SJSA1 (cell line): Measurements from ENCODE around the gene TMEM218. TPM values are rescaled to one million over a fixed set of nuclear protein-coding genes. Genes with fewer than 3 reads are reported as not detected.
"Not testable (repeated sequence)": the region's sequence is repeated elsewhere in the genome, so short reads cannot be mapped to it uniquely, and the experiment has no call there.

ENCODE experiments used
- DNase-seq, 2 experiments: peaks; one replicate each; pipeline ENCODE4 v3.0.0-alpha.2; 2015 to 2020; ENCODE audit warnings: low spot score in 2 of 2, low read depth in 1 of 2
- H3K27ac ChIP-seq: fragments of 250-450 bp; sonication (Bioruptor Pico); 2 replicates; pipeline ENCODE4 v1.5.1; 2020; ENCODE audit warnings: mild to moderate bottlenecking, moderate library complexity
- H3K27me3 ChIP-seq: fragments of 250-450 bp; sonication (Bioruptor Pico); replicated peaks from 2 replicates; pipeline ENCODE4 v1.5.1; 2020; ENCODE audit warnings: mild to moderate bottlenecking, moderate library complexity
- H3K36me3 ChIP-seq: fragments of 250-450 bp; sonication (Bioruptor Pico); 2 replicates; pipeline ENCODE4 v1.5.1; 2020; ENCODE audit warnings: mild to moderate bottlenecking
- H3K4me1 ChIP-seq: fragments of 250-450 bp; sonication (Bioruptor Pico); replicated peaks from 2 replicates; pipeline ENCODE4 v1.6.1; 2021; ENCODE audit warnings: mild to moderate bottlenecking
- H3K4me3 ChIP-seq: fragments of 250-450 bp; sonication (Bioruptor Pico); 2 replicates; pipeline ENCODE4 v1.5.1; 2020; ENCODE audit warnings: mild to moderate bottlenecking
- H3K9me3 ChIP-seq: fragments of 250-450 bp; sonication (Bioruptor Pico); replicated peaks from 2 replicates; pipeline ENCODE4 v1.5.1; 2020; ENCODE audit warnings: mild to moderate bottlenecking
- total RNA-seq: library from RNA; depleted of rRNA; stranded (reverse); fragments of >200 nt; shearing (Covaris generic); gene quantifications from 2 replicates; pipeline ENCODE4 v1.2.3, GENCODE V29; 2014

Gene TMEM218
- total RNA-seq, 1 experiment from 2014 or later, result 16.1 TPM

GRCh38 chr11:125091247-125091876 lies 20.1 kb downstream of the TMEM218 start:
- no peaks in the 10 kb centered on the region for H3K4me1 ChIP-seq
- DNase-seq, result peak in 1 of 2 experiments; percentile 14
- H3K9me3 ChIP-seq, result no peaks in the 10 kb centered on the region
- no peaks in the 10 kb centered on the region for H3K36me3 ChIP-seq
- H3K27ac ChIP-seq, result no peak overlapping the region
- H3K4me3 ChIP-seq, result no peak overlapping the region
- H3K27me3 ChIP-seq, result no peaks in the 10 kb centered on the region

GRCh38 chr11:125090816-125091215 lies 20.6 kb downstream of the TMEM218 start:
- H3K4me1 ChIP-seq, result no peaks in the 10 kb centered on the region
- no peak overlapping the region for H3K27ac ChIP-seq
- DNase-seq, result no peak
- no peak overlapping the region for H3K4me3 ChIP-seq
- H3K36me3 ChIP-seq, result no peaks in the 10 kb centered on the region
- no peaks in the 10 kb centered on the region for H3K27me3 ChIP-seq
- no peaks in the 10 kb centered on the region for H3K9me3 ChIP-seq

GRCh38 chr11:125090151-125090550 lies 21.3 kb downstream of the TMEM218 start:
- H3K4me3 ChIP-seq, H3K36me3 ChIP-seq, H3K27me3 ChIP-seq, H3K27ac ChIP-seq, H3K9me3 ChIP-seq, DNase-seq, H3K4me1 ChIP-seq: not testable (repeated sequence)

- not testable (repeated sequence) for H3K4me3 ChIP-seq, DNase-seq, H3K4me1 ChIP-seq, H3K27ac ChIP-seq, H3K27me3 ChIP-seq, H3K9me3 ChIP-seq, H3K36me3 ChIP-seq
Measured at GRCh38 chr11:125089481-125089880, 21.9 kb downstream of the TMEM218 start.

GRCh38 chr11:125088576-125089455 lies 22.6 kb downstream of the TMEM218 start:
- Histone ChIP-seq H3K9me3 (no peaks in the 10 kb centered on the region), H3K4me1 (no peaks in the 10 kb centered on the region), H3K4me3 (no peak overlapping the region), H3K36me3 (no peaks in the 10 kb centered on the region), H3K27me3 (no peaks in the 10 kb centered on the region), H3K27ac (no peak overlapping the region)
- DNase-seq, result no peak

GRCh38 chr11:125088123-125088522 lies 23.3 kb downstream of the TMEM218 start:
- no peak for DNase-seq
- H3K36me3 ChIP-seq, result no peaks in the 10 kb centered on the region
- no peaks in the 10 kb centered on the region for H3K27me3 ChIP-seq
- no peak overlapping the region for H3K4me3 ChIP-seq
- H3K4me1 ChIP-seq, result peaks cover 3% of the 10 kb centered on the region; the same call in 1 of the 2 replicates
- H3K9me3 ChIP-seq, result no peaks in the 10 kb centered on the region
- no peak overlapping the region for H3K27ac ChIP-seq

- no peak overlapping the region for H3K4me3 ChIP-seq
- no peak for DNase-seq
- no peaks in the 10 kb centered on the region for H3K36me3 ChIP-seq
- peaks cover 4% of the 10 kb centered on the region; the same call in 1 of the 2 replicates for H3K4me1 ChIP-seq
- no peaks in the 10 kb centered on the region for H3K27me3 ChIP-seq
- H3K9me3 ChIP-seq, result no peaks in the 10 kb centered on the region
- H3K27ac ChIP-seq, result no peak overlapping the region
Measured at GRCh38 chr11:125086633-125087296, 24.7 kb downstream of the TMEM218 start.

GRCh38 chr11:125085301-125086081 lies 25.9 kb downstream of the TMEM218 start:
- H3K36me3 ChIP-seq, result no peaks in the 10 kb centered on the region
- H3K9me3 ChIP-seq, result no peaks in the 10 kb centered on the region
- H3K27ac ChIP-seq, result no peak overlapping the region
- no peaks in the 10 kb centered on the region for H3K27me3 ChIP-seq
- H3K4me3 ChIP-seq, result no peak overlapping the region
- DNase-seq, result no peak
- peaks cover 4% of the 10 kb centered on the region; the same call in 1 of the 2 replicates for H3K4me1 ChIP-seq

GRCh38 chr11:125084761-125085231 lies 26.6 kb downstream of the TMEM218 start:
- Histone ChIP-seq H3K4me1 (peaks cover 4% of the 10 kb centered on the region; the same call in 1 of the 2 replicates), H3K4me3 (no peak overlapping the region)

GRCh38 chr11:125084057-125084416 lies 27.4 kb downstream of the TMEM218 start:
- no peak for DNase-seq
- no peaks in the 10 kb centered on the region for H3K9me3 ChIP-seq
- H3K36me3 ChIP-seq, result no peaks in the 10 kb centered on the region
- H3K27ac ChIP-seq, result no peak overlapping the region
- H3K27me3 ChIP-seq, result no peaks in the 10 kb centered on the region
- H3K4me1 ChIP-seq, result peaks cover 4% of the 10 kb centered on the region; the same call in 1 of the 2 replicates
- no peak overlapping the region for H3K4me3 ChIP-seq

More at GRCh38 chr11:125084761-125085231, 26.6 kb downstream of the TMEM218 start:
- Histone ChIP-seq H3K36me3 (no peaks in the 10 kb centered on the region), H3K27me3 (no peaks in the 10 kb centered on the region), H3K27ac (no peak overlapping the region), H3K9me3 (no peaks in the 10 kb centered on the region)
- DNase-seq, result no peak

- H3K27me3 ChIP-seq, result no peaks in the 10 kb centered on the region
- no peaks in the 10 kb centered on the region for H3K36me3 ChIP-seq
- no peak for DNase-seq
- no peaks in the 10 kb centered on the region for H3K9me3 ChIP-seq
- H3K4me1 ChIP-seq, result peaks cover 4% of the 10 kb centered on the region; the same call in 1 of the 2 replicates
- H3K27ac ChIP-seq, result no peak overlapping the region
- no peak overlapping the region for H3K4me3 ChIP-seq
Measured at GRCh38 chr11:125083312-125084056, 27.9 kb downstream of the TMEM218 start.

- H3K4me3 ChIP-seq, result no peak overlapping the region
- peak in 1 of 2 experiments; percentile 15 for DNase-seq
- no peaks in the 10 kb centered on the region for H3K36me3 ChIP-seq
- peaks cover 4% of the 10 kb centered on the region; the same call in 1 of the 2 replicates for H3K4me1 ChIP-seq
- no peaks in the 10 kb centered on the region for H3K9me3 ChIP-seq
- no peaks in the 10 kb centered on the region for H3K27me3 ChIP-seq
- H3K27ac ChIP-seq, result no peak overlapping the region
Measured at GRCh38 chr11:125082611-125083311, 28.7 kb downstream of the TMEM218 start.
